ENCODE measurements around the gene SNPH.

The SNPH gene

GRCh38 chr20:1264727-1265126, 1.4 kb upstream of the SNPH start:
- in situ Hi-C loops (cut with MboI; ENCODE audit: low sequenced_read_pairs): no loop called here

- in situ Hi-C loops (cut with MboI; ENCODE audit: low sequenced_read_pairs): no loop called here
These were observed 723 bp upstream of the SNPH start for GRCh38 chr20:1265226-1265915.

- in situ Hi-C loops (cut with MboI; ENCODE audit: low sequenced_read_pairs): no loop called here
These were observed 253 bp upstream of the SNPH start for GRCh38 chr20:1265916-1266166.

- in situ Hi-C loops (cut with MboI; ENCODE audit: low sequenced_read_pairs): no loop called here
These were observed 1.1 kb downstream of the SNPH start for GRCh38 chr20:1267161-1267560.

- in situ Hi-C loops (cut with MboI; ENCODE audit: low sequenced_read_pairs): no loop called here
These were observed 1.8 kb downstream of the SNPH start for GRCh38 chr20:1267809-1268374.

GRCh38 chr20:1269235-1269634, 3.1 kb downstream of the SNPH start:
- in situ Hi-C loops (cut with MboI; ENCODE audit: low sequenced_read_pairs): no loop called here

- in situ Hi-C loops (cut with MboI; ENCODE audit: low sequenced_read_pairs): no loop called here
These were observed 3.8 kb downstream of the SNPH start for GRCh38 chr20:1269850-1270249.

GRCh38 chr20:1272368-1273100, 6.4 kb downstream of the SNPH start:
- in situ Hi-C loops (cut with MboI; ENCODE audit: low sequenced_read_pairs): no loop called here

GRCh38 chr20:1273366-1273765, 7.3 kb downstream of the SNPH start:
- in situ Hi-C loops (cut with MboI; ENCODE audit: low sequenced_read_pairs): no loop called here

- in situ Hi-C loops (cut with MboI; ENCODE audit: low sequenced_read_pairs): no loop called here
These were observed 8.6 kb downstream of the SNPH start for GRCh38 chr20:1274485-1275311.

GRCh38 chr20:1275919-1276318, 9.8 kb downstream of the SNPH start:
- in situ Hi-C loops (cut with MboI; ENCODE audit: low sequenced_read_pairs): no loop called here

- in situ Hi-C loops (cut with MboI; ENCODE audit: low sequenced_read_pairs): no loop called here
These were observed 11.6 kb downstream of the SNPH start for GRCh38 chr20:1277529-1278322.

GRCh38 chr20:1278993-1279392, 12.9 kb downstream of the SNPH start:
- in situ Hi-C loops (cut with MboI; ENCODE audit: low sequenced_read_pairs): no loop called here

- in situ Hi-C loops (cut with MboI; ENCODE audit: low sequenced_read_pairs): no loop called here
These were observed 14.4 kb downstream of the SNPH start for GRCh38 chr20:1280195-1281102.

GRCh38 chr20:1281279-1282057, 15.4 kb downstream of the SNPH start:
- in situ Hi-C loops (cut with MboI; ENCODE audit: low sequenced_read_pairs): no loop called here

- in situ Hi-C loops (cut with MboI; ENCODE audit: low sequenced_read_pairs): no loop called here
These were observed 16.9 kb downstream of the SNPH start for GRCh38 chr20:1282966-1283365.

- in situ Hi-C loops (cut with MboI; ENCODE audit: low sequenced_read_pairs): no loop called here
These were observed 17.7 kb downstream of the SNPH start for GRCh38 chr20:1283522-1284510.
